HepG2 (cell line): ENCODE measurements around the gene CXXC5. TPM values are rescaled to one million over a fixed set of nuclear protein-coding genes. Genes with fewer than 3 reads are reported as not detected.

Experiments used
- ARNT ChIP-seq: fragments of 450-650 bp; IDR thresholded peaks from 2 replicates; pipeline ENCODE4 v1.6.1; 2017
- BORCS8-MEF2B ChIP-seq: sonication (generic); formaldehyde crosslinking; IDR thresholded peaks from 2 replicates; pipeline ENCODE4 v1.8.0; 2022; ENCODE audit warnings: mild to moderate bottlenecking, missing genetic modification reagents
- CENPBD1 ChIP-seq: sonication (generic); formaldehyde crosslinking; IDR thresholded peaks from 2 replicates; pipeline ENCODE4 v1.8.0; 2022; ENCODE audit warnings: missing genetic modification reagents, low read depth, mild to moderate bottlenecking, borderline replicate concordance
- DMAP1 ChIP-seq: IDR thresholded peaks from 2 replicates; pipeline ENCODE4 v1.6.1; 2016
- GABPB1 ChIP-seq: IDR thresholded peaks from 2 replicates; pipeline ENCODE4 v1.6.1; 2016; ENCODE audit warnings: mild to moderate bottlenecking, missing genetic modification reagents, moderate library complexity, missing compliant biosample characterization
- KIAA2018 ChIP-seq: sonication (generic); formaldehyde crosslinking; IDR thresholded peaks from 2 replicates; pipeline ENCODE4 v1.5.0; 2020; ENCODE audit warnings: mild to moderate bottlenecking, missing genetic modification reagents, borderline replicate concordance
- MIXL1 ChIP-seq: IDR thresholded peaks from 2 replicates; pipeline ENCODE4 v1.6.1; 2016
- PHF8 ChIP-seq: sonication (generic); formaldehyde crosslinking; IDR thresholded peaks from 2 replicates; pipeline ENCODE4 v1.5.0; 2020; ENCODE audit warnings: missing genetic modification reagents
- PRDM15 ChIP-seq: sonication (generic); formaldehyde crosslinking; IDR thresholded peaks from 2 replicates; pipeline ENCODE4 v1.4.0; 2020; ENCODE audit warnings: missing genetic modification reagents
- RXRA ChIP-seq: sonication (generic); formaldehyde crosslinking; IDR thresholded peaks from 2 replicates; pipeline ENCODE4 v1.5.1; 2020; ENCODE audit warnings: missing genetic modification reagents
- TBX2 ChIP-seq: sonication (generic); formaldehyde crosslinking; IDR thresholded peaks from 2 replicates; pipeline ENCODE4 v1.5.0; 2020; ENCODE audit warnings: missing genetic modification reagents, mild to moderate bottlenecking, borderline replicate concordance
- THAP11 ChIP-seq: IDR thresholded peaks from 2 replicates; pipeline ENCODE4 v1.6.1; 2016; ENCODE audit warnings: missing biosample characterization, missing genetic modification reagents
- TRIM24 ChIP-seq: sonication (generic); formaldehyde crosslinking; IDR thresholded peaks from 2 replicates; pipeline ENCODE4 v1.8.0; 2022; ENCODE audit warnings: mild to moderate bottlenecking, missing genetic modification reagents
- ZNF280B ChIP-seq: sonication (generic); formaldehyde crosslinking; IDR thresholded peaks from 2 replicates; pipeline ENCODE4 v1.5.0; 2020; ENCODE audit warnings: missing genetic modification reagents, mild to moderate bottlenecking, borderline replicate concordance
- polyA plus RNA-seq, 8 experiments: library from polyadenylated mRNA; depleted of rRNA in 3 of 8; stranded (reverse) in 7 of 8; unstranded in 1 of 8; fragments of >200 nt; fragmentation: Illumina TruSeq in 4 of 8; extraction: Trizol in 4 of 8; gene quantifications; 2 replicates each; pipeline versions ENCODE4 v1.2.1 to v1.2.3, GENCODE V29; 2011 to 2016; ENCODE audit warnings: low read depth in 4 of 8, missing spikeins in 1 of 8, mixed read lengths in 1 of 8; ENCODE audit not compliant: insufficient read depth in 1 of 8
- total RNA-seq, 5 experiments: library from RNA; depleted of rRNA; stranded (reverse); fragments of >200 nt; fragmentation: Illumina TruSeq; extraction: Trizol; gene quantifications; 2 replicates each; pipeline ENCODE4 v1.2.3, GENCODE V29; 2016; ENCODE audit warnings: low read depth in 1 of 5

Gene CXXC5
- total and polyA plus RNA-seq, 2 of the 13 experiments (the other 11 are each of a cell fraction or from before 2014, with no cell fraction given) = 32.3 to 33.0 TPM

GRCh38 chr5:139642891-139643871, 5.0 kb upstream of the CXXC5 start (continued):
- TF ChIP-seq KIAA2018 (CRISPR knock-in tag) = no peak
- no peak for TF ChIP-seq ARNT
- peak; percentile 90; the same call in 1 of the 2 replicates for TF ChIP-seq PRDM15 (CRISPR knock-in tag)
- no peak for TF ChIP-seq MIXL1 (CRISPR knock-in tag)
- peak; percentile 80 for TF ChIP-seq RXRA (CRISPR knock-in tag)
- peak; percentile 59 for TF ChIP-seq GABPB1 (CRISPR knock-in tag)
- no peak for TF ChIP-seq TRIM24 (CRISPR knock-in tag)
- TF ChIP-seq ZNF280B (CRISPR knock-in tag) = peak; percentile 32; the same call in 1 of the 2 replicates
- TF ChIP-seq THAP11 = peak; percentile 51; the same call in 1 of the 2 replicates
- peak; percentile 76 for TF ChIP-seq TBX2 (CRISPR knock-in tag)
- TF ChIP-seq PHF8 (CRISPR knock-in tag) = peak; percentile 40
- peak; percentile 37; the same call in 1 of the 2 replicates for TF ChIP-seq DMAP1 (CRISPR knock-in tag)
- TF ChIP-seq BORCS8-MEF2B (CRISPR knock-in tag) = 0 out of 2 replicates have a peak, but pooled peaks have one; percentile 18
- TF ChIP-seq CENPBD1 (CRISPR knock-in tag) = no peak
